AG04450 (cell line): ENCODE measurements around the gene PIPOX. TPM values are rescaled to one million over a fixed set of nuclear protein-coding genes. Genes with fewer than 3 reads are reported as not detected.

ENCODE experiments used
- CTCF ChIA-PET: fragments of 300-600, 350-600 bp; formaldehyde crosslinking; extraction: SDS; loops from one replicate; lab custom pipeline; 2022; ENCODE audit warnings: antibody characterized with exemption, inconsistent platforms; lab: Charles Lee
- POLR2A ChIA-PET: fragments of 350-600 bp; formaldehyde crosslinking; extraction: SDS; loops from one replicate; lab custom pipeline; 2021; ENCODE audit warnings: antibody characterized with exemption, inconsistent platforms; lab: Yijun Ruan, JAX
- DNase-seq: peaks from one replicate; pipeline ENCODE4 v3.0.0-alpha.2; 2011; ENCODE audit warnings: low read depth, low spot score
- H3K27ac ChIP-seq: one replicate; pipeline ENCODE4 v1.5.1; 2012; ENCODE audit warnings: low read depth, low read length, control low read depth
- H3K27me3 ChIP-seq: one replicate; pipeline ENCODE4 v1.6.0; 2012; ENCODE audit warnings: low read length; ENCODE audit not compliant: control insufficient read depth, insufficient read depth
- H3K4me3 ChIP-seq: 2 replicates; pipeline ENCODE4 v1.5.1; 2011; ENCODE audit warnings: mild to moderate bottlenecking, low read depth, low read length, control low read depth
- H3K9me3 ChIP-seq: 2 replicates; pipeline ENCODE4 v1.5.1; 2012; ENCODE audit warnings: low read length; ENCODE audit not compliant: control insufficient read depth, insufficient read depth
- CTCF ChIP-seq: IDR thresholded peaks from 2 replicates; pipeline ENCODE4 v1.5.1; 2011; ENCODE audit warnings: low read depth, low read length, control low read depth, inconsistent platforms
- polyA plus RNA-seq: library from polyadenylated mRNA; depleted of rRNA; stranded (reverse); fragments of >200 nt; gene quantifications from 2 replicates; pipeline ENCODE4 v1.2.3, GENCODE V29; 2011

PIPOX gene
- polyA plus RNA-seq, 1 experiment = 0.79 TPM

GRCh38 chr17:29036584-29036983, 6.4 kb upstream of the PIPOX start:
- TF ChIP-seq CTCF = no peak
- ChIA-PET CTCF (interaction anchor here (1.2 kb wide), 1 partner anchor 71 kb away, joined by 3 read pairs; no protein-coding TSS in a partner anchor), POLR2A (no interaction called here)
- no peak for DNase-seq
- H3K27me3 ChIP-seq = peaks cover 62% of the 10 kb centered on the region
- no peak overlapping the region for H3K27ac ChIP-seq
- no peak overlapping the region for H3K4me3 ChIP-seq
- H3K9me3 ChIP-seq = peaks cover 14% of the 10 kb centered on the region; the same call in 1 of the 2 replicates

- no peak for DNase-seq
- no peak for TF ChIP-seq CTCF
- no peak overlapping the region for H3K4me3 ChIP-seq
- CTCF ChIA-PET = no interaction called here
- H3K9me3 ChIP-seq = peaks cover 14% of the 10 kb centered on the region; the same call in 1 of the 2 replicates
- H3K27me3 ChIP-seq = peaks cover 51% of the 10 kb centered on the region
- no peak overlapping the region for H3K27ac ChIP-seq
- POLR2A ChIA-PET = no interaction called here
Observed at GRCh38 chr17:29037739-29038084, 5.2 kb upstream of the PIPOX start.

- ChIA-PET CTCF (interaction anchor here (0.9 kb wide), 1 partner anchor 72 kb away, joined by 3 read pairs; no protein-coding TSS in a partner anchor), POLR2A (no interaction called here)
- Histone ChIP-seq H3K27ac (no peak overlapping the region), H3K4me3 (no peak overlapping the region), H3K9me3 (peaks cover 14% of the 10 kb centered on the region; the same call in 1 of the 2 replicates), H3K27me3 (peaks cover 45% of the 10 kb centered on the region)
- no peak for TF ChIP-seq CTCF
- DNase-seq = no peak
Observed at GRCh38 chr17:29038085-29038795, 4.7 kb upstream of the PIPOX start.

- no peak for TF ChIP-seq CTCF
- Histone ChIP-seq H3K4me3 (no peak overlapping the region), H3K27me3 (peaks cover 38% of the 10 kb centered on the region), H3K27ac (no peak overlapping the region), H3K9me3 (peaks cover 6% of the 10 kb centered on the region; the same call in 1 of the 2 replicates)
- DNase-seq = peak; percentile 49
- ChIA-PET CTCF (interaction anchor here (0.5 kb wide), 1 partner anchor 251 kb away, joined by 3 read pairs; no protein-coding TSS in a partner anchor), POLR2A (interaction anchor here (0.6 kb wide), 1 partner anchor 69 kb away, joined by 7 read pairs; no protein-coding TSS in a partner anchor)
Observed at GRCh38 chr17:29039764-29040598, 3.0 kb upstream of the PIPOX start.
